ENCODE results near the gene SLC38A1. TPM values are rescaled to one million over a fixed set of nuclear protein-coding genes. Genes with fewer than 3 reads are reported as not detected.
A peak's percentile ranks its signal among the peaks of the same experiment; 100 is the strongest.
"Not testable (repeated sequence)": the region's sequence is repeated elsewhere in the genome, so short reads cannot be mapped to it uniquely, and the experiment has no call there.

Gene SLC38A1
- total and polyA plus RNA-seq, 11 donors, result 41.5 to 250 (median 157) TPM

GRCh38 chr12:46258129-46258528, 10.7 kb downstream of the SLC38A1 start:
- Histone ChIP-seq H3K36me3 (peaks cover 0 to 9% (median 0%) of the 10 kb centered on the region in 9 donors), H3K4me3 (no peak overlapping the region), H3K4me1 (peaks cover 0 to 47% (median 17%) of the 10 kb centered on the region in 12 donors), H3K27ac (peak overlapping the region in 1 of 12 donors; percentile 28), H3K9me3 (no peaks in the 10 kb centered on the region), H3K27me3 (no peaks in the 10 kb centered on the region)
- WGBS, 4 donors, result 57 to 67% (median 61%) methylated on average over 2 of the region's 2 CpGs
- DNase-seq, result no peak
- no peak for TF ChIP-seq POLR2A (IDR thresholded peaks at IDR 0.05)
- TF ChIP-seq, protein P1, sequence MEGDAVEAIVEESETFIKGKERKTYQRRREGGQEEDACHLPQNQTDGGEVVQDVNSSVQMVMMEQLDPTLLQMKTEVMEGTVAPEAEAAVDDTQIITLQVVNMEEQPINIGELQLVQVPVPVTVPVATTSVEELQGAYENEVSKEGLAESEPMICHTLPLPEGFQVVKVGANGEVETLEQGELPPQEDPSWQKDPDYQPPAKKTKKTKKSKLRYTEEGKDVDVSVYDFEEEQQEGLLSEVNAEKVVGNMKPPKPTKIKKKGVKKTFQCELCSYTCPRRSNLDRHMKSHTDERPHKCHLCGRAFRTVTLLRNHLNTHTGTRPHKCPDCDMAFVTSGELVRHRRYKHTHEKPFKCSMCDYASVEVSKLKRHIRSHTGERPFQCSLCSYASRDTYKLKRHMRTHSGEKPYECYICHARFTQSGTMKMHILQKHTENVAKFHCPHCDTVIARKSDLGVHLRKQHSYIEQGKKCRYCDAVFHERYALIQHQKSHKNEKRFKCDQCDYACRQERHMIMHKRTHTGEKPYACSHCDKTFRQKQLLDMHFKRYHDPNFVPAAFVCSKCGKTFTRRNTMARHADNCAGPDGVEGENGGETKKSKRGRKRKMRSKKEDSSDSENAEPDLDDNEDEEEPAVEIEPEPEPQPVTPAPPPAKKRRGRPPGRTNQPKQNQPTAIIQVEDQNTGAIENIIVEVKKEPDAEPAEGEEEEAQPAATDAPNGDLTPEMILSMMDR (IDR thresholded peaks at IDR 0.05), result no peak
- no peak for ATAC-seq
- intact Hi-C loops (cut with DNase I), result no loop called here

GRCh38 chr12:46256942-46257341, 11.9 kb downstream of the SLC38A1 start:
- DNase-seq (no peak), ATAC-seq (peak in 1 of 4 donors; percentile 8)
- 62 to 72% (median 68%) methylated on average over 3 of the region's 3 CpGs for WGBS, 4 donors
- Histone ChIP-seq H3K9me3 (no peaks in the 10 kb centered on the region), H3K4me1 (peaks cover 0 to 42% (median 11%) of the 10 kb centered on the region in 12 donors), H3K27me3 (no peaks in the 10 kb centered on the region), H3K4me3 (no peak overlapping the region), H3K27ac (peak overlapping the region in 8 of 12 donors; percentile 17 to 51 (median 24)), H3K36me3 (peaks cover 0 to 10% (median 0%) of the 10 kb centered on the region in 9 donors)
- intact Hi-C loops (cut with DNase I), result no loop called here
- TF ChIP-seq, protein P1 (IDR thresholded peaks at IDR 0.05), result no peak
- no peak for TF ChIP-seq POLR2A (IDR thresholded peaks at IDR 0.05)

GRCh38 chr12:46253544-46254162, 15.2 kb downstream of the SLC38A1 start:
- TF ChIP-seq, protein P1 (IDR thresholded peaks at IDR 0.05), result no peak
- TF ChIP-seq POLR2A (IDR thresholded peaks at IDR 0.05), result no peak
- no peaks in the 10 kb centered on the region for H3K27me3 ChIP-seq
- DNase-seq (no peak), ATAC-seq (no peak)
- H3K9me3 ChIP-seq, result peaks cover 0 to 6% (median 0%) of the 10 kb centered on the region in 12 donors
- intact Hi-C loops (cut with DNase I), result no loop called here
- no peak overlapping the region for H3K27ac ChIP-seq
- peaks cover 0 to 10% (median 0%) of the 10 kb centered on the region in 9 donors for H3K36me3 ChIP-seq
- no peak overlapping the region for H3K4me3 ChIP-seq
- 94 to 98% (median 96%) methylated on average over 2 of the region's 2 CpGs for WGBS, 4 donors
- peaks cover 0 to 21% (median 5%) of the 10 kb centered on the region in 12 donors for H3K4me1 ChIP-seq

GRCh38 chr12:46251994-46252393, 16.8 kb downstream of the SLC38A1 start:
- H3K36me3 ChIP-seq, result peaks cover 0 to 10% (median 0%) of the 10 kb centered on the region in 9 donors
- intact Hi-C loops (cut with DNase I); ATAC-seq; DNase-seq; H3K9me3 ChIP-seq; H3K4me3 ChIP-seq; H3K27me3 ChIP-seq; H3K27ac ChIP-seq: not testable (repeated sequence)
- 92 to 97% (median 94%) methylated on average over 5 of the region's 5 CpGs for WGBS, 4 donors
- H3K4me1 ChIP-seq, result peaks cover 0 to 17% (median 2%) of the 10 kb centered on the region in 12 donors

DNA sequence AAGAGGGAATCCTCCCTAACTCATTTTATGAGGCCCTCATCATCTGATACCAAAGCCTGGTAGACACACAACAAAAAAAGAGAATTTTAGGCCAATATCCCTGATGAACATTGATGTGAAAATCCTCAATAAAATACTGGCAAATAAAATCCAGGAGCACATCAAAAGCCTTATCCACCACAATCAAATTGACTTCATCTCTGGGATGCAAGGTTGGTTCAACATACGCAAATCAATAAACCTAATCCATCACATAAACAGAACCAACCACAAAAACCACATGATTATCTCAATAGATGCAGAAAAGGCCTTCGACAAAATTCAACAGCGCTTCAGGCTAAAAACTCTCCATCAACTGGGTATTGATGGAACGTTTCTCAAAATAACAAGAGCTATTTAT, 18.9 kb downstream of the SLC38A1 start:
- 78 to 89% (median 83%) methylated on average over 4 of the region's 4 CpGs for whole genome bisulfite sequencing, 4 donors
- Histone ChIP-seq H3K4me1 (peaks cover 0 to 14% (median 4%) of the 10 kb centered on the region in 12 donors), H3K36me3 (peaks cover 0 to 10% (median 0%) of the 10 kb centered on the region in 9 donors)
- H3K9me3 ChIP-seq; ATAC-seq; H3K4me3 ChIP-seq; intact Hi-C loops (cut with DNase I); H3K27me3 ChIP-seq; H3K27ac ChIP-seq; DNase-seq: not testable (repeated sequence)
